GM23338 (cell line): ENCODE data around the gene SHFL.

Experiments
- CTCF ChIP-seq, 2 experiments: fragments of 200-600 bp in 1 of 2; sonication (generic) in 1 of 2; conservative IDR thresholded peaks; 2 replicates each; pipeline versions ENCODE4 v1.5.1 to v1.6.1; 2016 to 2017; ENCODE audit warnings: antibody characterized with exemption in 2 of 2, low read depth in 2 of 2, mild to moderate bottlenecking in 2 of 2, moderate library complexity in 1 of 2
- EZH2 ChIP-seq: fragments of 200-600 bp; sonication (generic); IDR thresholded peaks from one replicate; pipeline ENCODE4 v1.8.0; 2017; ENCODE audit warnings: antibody characterized with exemption, mild to moderate bottlenecking, low read depth; ENCODE audit not compliant: unreplicated experiment

DNA sequence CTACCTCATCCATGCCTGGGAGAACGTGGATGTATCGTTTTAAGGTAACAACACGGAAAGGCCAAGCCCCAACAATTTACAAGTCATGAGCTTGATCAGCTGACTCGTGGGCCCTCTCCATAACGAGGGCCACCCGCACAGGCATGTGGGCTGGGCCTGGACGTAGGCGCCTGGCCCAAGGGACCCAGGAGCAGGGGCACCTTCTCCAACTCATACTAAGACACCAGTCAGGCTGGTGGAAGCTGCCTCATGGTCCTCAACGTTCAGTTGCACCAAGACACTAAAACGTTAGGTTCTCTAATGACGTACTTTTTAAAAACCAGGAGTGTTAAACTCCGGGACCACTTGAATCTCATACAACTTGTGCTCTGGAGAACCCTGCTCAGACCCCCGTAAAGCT, 55.4 kb downstream of the SHFL start:
- TF ChIP-seq CTCF (conservative IDR thresholded peaks at IDR 0.05; ENCODE audit: low read depth in 2 of 2): no peak
- TF ChIP-seq EZH2: no peak
